ENCODE measurements around the gene JARID2. TPM values are rescaled to one million over a fixed set of nuclear protein-coding genes. Genes with fewer than 3 reads are reported as not detected.

The JARID2 gene
- total RNA-seq, 1 experiment from 2014 or later: 180 TPM

DNA sequence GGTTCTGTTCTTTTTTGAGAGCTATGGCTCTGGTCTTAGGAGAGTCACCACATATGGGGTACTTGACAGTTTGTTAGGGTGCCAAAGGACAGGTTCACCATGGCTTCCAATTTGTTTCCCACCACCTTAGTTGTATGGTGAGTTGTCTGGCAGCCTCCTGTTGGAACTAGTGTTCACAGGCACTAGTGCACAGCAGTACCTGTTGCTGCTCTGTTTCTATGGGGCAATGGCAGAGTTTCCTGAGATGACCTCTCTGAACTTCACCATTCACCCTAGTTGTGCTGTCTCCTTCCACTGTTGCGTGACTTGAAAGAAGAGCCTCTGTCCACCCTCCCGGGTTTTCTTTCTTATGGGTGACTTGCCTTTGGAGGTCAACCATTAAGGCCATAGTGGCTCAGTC lies 129.1 kb downstream of the JARID2 start:
- peaks cover 60% of the 10 kb centered on the region for H3K4me1 Mint-ChIP-seq
- TF ChIP-seq, protein P1, sequence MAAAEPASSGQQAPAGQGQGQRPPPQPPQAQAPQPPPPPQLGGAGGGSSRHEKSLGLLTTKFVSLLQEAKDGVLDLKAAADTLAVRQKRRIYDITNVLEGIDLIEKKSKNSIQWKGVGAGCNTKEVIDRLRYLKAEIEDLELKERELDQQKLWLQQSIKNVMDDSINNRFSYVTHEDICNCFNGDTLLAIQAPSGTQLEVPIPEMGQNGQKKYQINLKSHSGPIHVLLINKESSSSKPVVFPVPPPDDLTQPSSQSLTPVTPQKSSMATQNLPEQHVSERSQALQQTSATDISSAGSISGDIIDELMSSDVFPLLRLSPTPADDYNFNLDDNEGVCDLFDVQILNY (CRISPR knock-in tag; IDR thresholded peaks at IDR 0.05): no peak
- H3K4me3 Mint-ChIP-seq: no peak overlapping the region
- DNase-seq (ENCODE audit: low spot score) (no peak), ATAC-seq (no peak)
- peak overlapping the region; percentile 71; the same call in 1 of the 2 replicates for H3K27ac Mint-ChIP-seq
- POLR2A ChIA-PET: no interaction called here
- H3K36me3 Mint-ChIP-seq: peaks cover 11% of the 10 kb centered on the region
- no peaks in the 10 kb centered on the region for H3K9me3 Mint-ChIP-seq
- H3K27me3 Mint-ChIP-seq (ENCODE audit: low read depth): no peaks in the 10 kb centered on the region
- CTCF ChIA-PET: no interaction called here

GRCh38 chr6:15375638-15376290 lies 129.9 kb downstream of the JARID2 start:
- peaks cover 62% of the 10 kb centered on the region for H3K4me1 Mint-ChIP-seq
- ChIA-PET CTCF (interaction anchor here (0.9 kb wide), 2 partner anchors 14 to 51 kb away, joined by 3 read pairs; no protein-coding TSS in a partner anchor), POLR2A (no interaction called here)
- H3K27ac Mint-ChIP-seq: peak overlapping the region; percentile 71
- ATAC-seq (no peak), DNase-seq (ENCODE audit: low spot score) (no peak)
- peaks cover 11% of the 10 kb centered on the region for H3K36me3 Mint-ChIP-seq
- no peaks in the 10 kb centered on the region for H3K27me3 Mint-ChIP-seq (ENCODE audit: low read depth)
- H3K9me3 Mint-ChIP-seq: no peaks in the 10 kb centered on the region
- TF ChIP-seq CTCF (IDR thresholded peaks at IDR 0.05) (no peak), KAT7 (CRISPR knock-in tag; IDR thresholded peaks at IDR 0.05; ENCODE audit: borderline replicate concordance) (no peak), GABPB1 (CRISPR knock-in tag; IDR thresholded peaks at IDR 0.05) (no peak), ELF4 (CRISPR knock-in tag; IDR thresholded peaks at IDR 0.05; ENCODE audit: low read depth) (no peak), CBFB (CRISPR knock-in tag; IDR thresholded peaks at IDR 0.05; ENCODE audit: low read depth) (no peak), MLX (CRISPR knock-in tag; IDR thresholded peaks at IDR 0.05) (no peak), NFE2L1 (CRISPR knock-in tag; IDR thresholded peaks at IDR 0.05) (no peak), ATF3 (CRISPR knock-in tag; conservative IDR thresholded peaks at IDR 0.05) (no peak), CREB1 (CRISPR knock-in tag; IDR thresholded peaks at IDR 0.05) (no peak), ZNF423 (CRISPR knock-in tag; IDR thresholded peaks at IDR 0.05) (no peak), HMGA2 (CRISPR knock-in tag; IDR thresholded peaks at IDR 0.05) (no peak), NR3C1 (CRISPR knock-in tag; conservative IDR thresholded peaks at IDR 0.05; ENCODE audit: low read depth) (no peak), CREM (CRISPR knock-in tag; IDR thresholded peaks at IDR 0.05) (no peak), OVOL2 (CRISPR knock-in tag; IDR thresholded peaks at IDR 0.05; ENCODE audit: borderline replicate concordance) (no peak), ZNF121 (CRISPR knock-in tag; IDR thresholded peaks at IDR 0.05) (no peak)
- TF ChIP-seq, protein P2, sequence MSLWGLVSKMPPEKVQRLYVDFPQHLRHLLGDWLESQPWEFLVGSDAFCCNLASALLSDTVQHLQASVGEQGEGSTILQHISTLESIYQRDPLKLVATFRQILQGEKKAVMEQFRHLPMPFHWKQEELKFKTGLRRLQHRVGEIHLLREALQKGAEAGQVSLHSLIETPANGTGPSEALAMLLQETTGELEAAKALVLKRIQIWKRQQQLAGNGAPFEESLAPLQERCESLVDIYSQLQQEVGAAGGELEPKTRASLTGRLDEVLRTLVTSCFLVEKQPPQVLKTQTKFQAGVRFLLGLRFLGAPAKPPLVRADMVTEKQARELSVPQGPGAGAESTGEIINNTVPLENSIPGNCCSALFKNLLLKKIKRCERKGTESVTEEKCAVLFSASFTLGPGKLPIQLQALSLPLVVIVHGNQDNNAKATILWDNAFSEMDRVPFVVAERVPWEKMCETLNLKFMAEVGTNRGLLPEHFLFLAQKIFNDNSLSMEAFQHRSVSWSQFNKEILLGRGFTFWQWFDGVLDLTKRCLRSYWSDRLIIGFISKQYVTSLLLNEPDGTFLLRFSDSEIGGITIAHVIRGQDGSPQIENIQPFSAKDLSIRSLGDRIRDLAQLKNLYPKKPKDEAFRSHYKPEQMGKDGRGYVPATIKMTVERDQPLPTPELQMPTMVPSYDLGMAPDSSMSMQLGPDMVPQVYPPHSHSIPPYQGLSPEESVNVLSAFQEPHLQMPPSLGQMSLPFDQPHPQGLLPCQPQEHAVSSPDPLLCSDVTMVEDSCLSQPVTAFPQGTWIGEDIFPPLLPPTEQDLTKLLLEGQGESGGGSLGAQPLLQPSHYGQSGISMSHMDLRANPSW (CRISPR knock-in tag; conservative IDR thresholded peaks at IDR 0.05; ENCODE audit: low read depth): no peak
- TF ChIP-seq, protein P3, sequence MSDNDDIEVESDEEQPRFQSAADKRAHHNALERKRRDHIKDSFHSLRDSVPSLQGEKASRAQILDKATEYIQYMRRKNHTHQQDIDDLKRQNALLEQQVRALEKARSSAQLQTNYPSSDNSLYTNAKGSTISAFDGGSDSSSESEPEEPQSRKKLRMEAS (CRISPR knock-in tag; IDR thresholded peaks at IDR 0.05): no peak
- TF ChIP-seq, protein P4, sequence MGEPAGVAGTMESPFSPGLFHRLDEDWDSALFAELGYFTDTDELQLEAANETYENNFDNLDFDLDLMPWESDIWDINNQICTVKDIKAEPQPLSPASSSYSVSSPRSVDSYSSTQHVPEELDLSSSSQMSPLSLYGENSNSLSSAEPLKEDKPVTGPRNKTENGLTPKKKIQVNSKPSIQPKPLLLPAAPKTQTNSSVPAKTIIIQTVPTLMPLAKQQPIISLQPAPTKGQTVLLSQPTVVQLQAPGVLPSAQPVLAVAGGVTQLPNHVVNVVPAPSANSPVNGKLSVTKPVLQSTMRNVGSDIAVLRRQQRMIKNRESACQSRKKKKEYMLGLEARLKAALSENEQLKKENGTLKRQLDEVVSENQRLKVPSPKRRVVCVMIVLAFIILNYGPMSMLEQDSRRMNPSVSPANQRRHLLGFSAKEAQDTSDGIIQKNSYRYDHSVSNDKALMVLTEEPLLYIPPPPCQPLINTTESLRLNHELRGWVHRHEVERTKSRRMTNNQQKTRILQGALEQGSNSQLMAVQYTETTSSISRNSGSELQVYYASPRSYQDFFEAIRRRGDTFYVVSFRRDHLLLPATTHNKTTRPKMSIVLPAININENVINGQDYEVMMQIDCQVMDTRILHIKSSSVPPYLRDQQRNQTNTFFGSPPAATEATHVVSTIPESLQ (CRISPR knock-in tag; IDR thresholded peaks at IDR 0.05): no peak
- no peak overlapping the region for H3K4me3 Mint-ChIP-seq

All from WTC11 (cell line).